Neural cell (in vitro differentiated cells): ENCODE data around the gene SHB. TPM values are rescaled to one million over a fixed set of nuclear protein-coding genes. Genes with fewer than 3 reads are reported as not detected.

ENCODE experiments used
- H2AFZ ChIP-seq: fragments of 200-600, 300-800 bp; sonication (generic), shearing (Covaris generic); 2 replicates; pipeline ENCODE4 v1.6.0; 2014; ENCODE audit warnings: low read depth, mild to moderate bottlenecking, antibody characterized with exemption, low read length, moderate library complexity
- H3F3A ChIP-seq: fragments of 200-600 bp; shearing (Covaris generic); 2 replicates; pipeline ENCODE4 v1.6.1; 2016; ENCODE audit warnings: mild to moderate bottlenecking, moderate library complexity, mixed read lengths, antibody characterized with exemption, low read length; ENCODE audit not compliant: insufficient read depth, poor library complexity, severe bottlenecking
- H3K27ac ChIP-seq: fragments of 200-600, 300-800 bp; sonication (generic), shearing (Covaris generic); 2 replicates; pipeline ENCODE4 v1.5.1; 2014; ENCODE audit warnings: mild to moderate bottlenecking, low read length, moderate library complexity
- H3K27me3 ChIP-seq: fragments of 300-800, 200-600 bp; sonication (generic), shearing (Covaris generic); 2 replicates; pipeline ENCODE4 v1.6.0; 2014; ENCODE audit warnings: mild to moderate bottlenecking, low read depth, low read length, moderate library complexity; ENCODE audit not compliant: insufficient read depth
- H3K36me3 ChIP-seq: fragments of 300-800, 200-600 bp; sonication (generic), shearing (Covaris generic); 2 replicates; pipeline ENCODE4 v1.5.1; 2014; ENCODE audit warnings: mild to moderate bottlenecking, antibody characterized with exemption, low read length, moderate library complexity; ENCODE audit not compliant: insufficient read depth
- H3K4me2 ChIP-seq: fragments of 300-800, 200-600 bp; sonication (generic), shearing (Covaris generic); 2 replicates; pipeline ENCODE4 v1.6.0; 2014; ENCODE audit warnings: mild to moderate bottlenecking, low read length
- H3K4me3 ChIP-seq: fragments of 300-800, 200-600 bp; sonication (generic), shearing (Covaris generic); 2 replicates; pipeline ENCODE4 v1.5.1; 2014; ENCODE audit warnings: mild to moderate bottlenecking, low read length, moderate library complexity
- H3K79me2 ChIP-seq: fragments of 200-600 bp; shearing (Covaris generic); replicated peaks from 2 replicates; pipeline ENCODE4 v1.6.0; 2014; ENCODE audit warnings: mild to moderate bottlenecking, low read length, moderate library complexity; ENCODE audit not compliant: insufficient read depth
- H3K9ac ChIP-seq: fragments of 300-800, 200-600 bp; sonication (generic), shearing (Covaris generic); 2 replicates; pipeline ENCODE4 v1.6.1; 2016; ENCODE audit warnings: mild to moderate bottlenecking, low read length, mixed read lengths
- H3K9me2 ChIP-seq: fragments of 200-600 bp; shearing (Covaris generic); 2 replicates; pipeline ENCODE4 v1.6.1; 2016; ENCODE audit warnings: mild to moderate bottlenecking, low read length, mixed read lengths; ENCODE audit not compliant: insufficient read depth
- H3K9me3 ChIP-seq: fragments of 200-600, 300-800 bp; sonication (generic), shearing (Covaris generic); 2 replicates; pipeline ENCODE4 v1.6.1; 2016; ENCODE audit warnings: mild to moderate bottlenecking, mixed run types, low read length, moderate library complexity, mixed read lengths
- H4K20me1 ChIP-seq: fragments of 200-600 bp; shearing (Covaris generic); 2 replicates; pipeline ENCODE4 v1.6.1; 2016; ENCODE audit warnings: mild to moderate bottlenecking, mixed run types; ENCODE audit not compliant: insufficient read depth
- EP300 ChIP-seq: fragments of 450-650 bp; conservative IDR thresholded peaks from 2 replicates; pipeline ENCODE4 v1.6.1; 2014; ENCODE audit warnings: antibody characterized with exemption, mild to moderate bottlenecking, moderate library complexity; ENCODE audit not compliant: poor library complexity, severe bottlenecking
- EZH2 ChIP-seq: fragments of 200-600, 300-800 bp; shearing (Covaris generic), sonication (generic); IDR thresholded peaks from 2 replicates; pipeline ENCODE4 v1.6.1; 2014; ENCODE audit warnings: antibody characterized with exemption, low read length, borderline replicate concordance, mild to moderate bottlenecking; ENCODE audit not compliant: insufficient read depth, poor library complexity, severe bottlenecking
- MXI1 ChIP-seq: fragments of 450-650 bp; conservative IDR thresholded peaks from 2 replicates; pipeline ENCODE4 v1.6.1; 2014; ENCODE audit warnings: antibody characterized with exemption, mild to moderate bottlenecking; ENCODE audit not compliant: poor library complexity, severe bottlenecking
- POLR2AphosphoS5 ChIP-seq: IDR thresholded peaks from 2 replicates; pipeline ENCODE4 v1.6.1; 2012
- RAD21 ChIP-seq: fragments of 450-650 bp; conservative IDR thresholded peaks from 2 replicates; pipeline ENCODE4 v1.6.1; 2014; ENCODE audit warnings: antibody characterized with exemption, mild to moderate bottlenecking, moderate library complexity
- SMC3 ChIP-seq: fragments of 450-650 bp; conservative IDR thresholded peaks from 2 replicates; pipeline ENCODE4 v1.6.1; 2014; ENCODE audit warnings: antibody characterized with exemption, mild to moderate bottlenecking, moderate library complexity; ENCODE audit not compliant: poor library complexity
- TAF1 ChIP-seq: IDR thresholded peaks from 2 replicates; pipeline ENCODE4 v1.6.1; 2012; ENCODE audit warnings: low read depth
- polyA plus RNA-seq: library from polyadenylated mRNA; depleted of rRNA; stranded (reverse); fragments of >200 nt; gene quantifications from 2 replicates; pipeline ENCODE4 v1.2.3, GENCODE V29; 2014
- TF ChIP-seq, protein P1 (sequence below): fragments of 450-650 bp; IDR thresholded peaks from 2 replicates; pipeline ENCODE4 v1.5.1; 2014; ENCODE audit warnings: antibody characterized with exemption, mild to moderate bottlenecking, moderate library complexity; ENCODE audit not compliant: poor library complexity, severe bottlenecking
- TF ChIP-seq, protein P2 (sequence below): IDR thresholded peaks from 2 replicates; pipeline ENCODE4 v1.6.1; 2012; ENCODE audit warnings: borderline replicate concordance

The SHB gene
- polyA plus RNA-seq, 1 donor from 2014 or later = 17.5 TPM

DNA sequence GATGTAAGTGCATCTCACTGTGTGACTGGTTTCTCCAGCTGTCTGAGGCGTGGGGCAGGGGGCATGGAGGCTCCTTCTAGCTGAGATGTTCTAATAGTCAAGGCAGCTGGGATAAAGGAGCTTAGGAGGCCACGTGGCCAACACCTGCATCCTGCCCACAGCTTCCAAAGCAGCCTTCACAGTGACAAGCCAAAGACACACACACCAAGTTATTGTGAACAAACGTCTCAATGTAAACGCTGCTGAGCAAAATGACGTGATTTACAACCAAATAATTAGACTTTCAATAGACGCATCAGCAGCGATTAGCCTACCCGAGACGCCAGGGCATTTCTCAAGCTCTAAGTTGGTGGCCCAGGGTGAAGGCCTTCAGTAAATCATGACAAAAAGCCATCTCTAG lies 141.9 kb downstream of the SHB start:
- no peak for TF ChIP-seq TAF1
- no peak for TF ChIP-seq SMC3
- no peak for TF ChIP-seq RAD21
- no peak for TF ChIP-seq EP300
- no peak for TF ChIP-seq POLR2AphosphoS5
- TF ChIP-seq, protein P1, sequence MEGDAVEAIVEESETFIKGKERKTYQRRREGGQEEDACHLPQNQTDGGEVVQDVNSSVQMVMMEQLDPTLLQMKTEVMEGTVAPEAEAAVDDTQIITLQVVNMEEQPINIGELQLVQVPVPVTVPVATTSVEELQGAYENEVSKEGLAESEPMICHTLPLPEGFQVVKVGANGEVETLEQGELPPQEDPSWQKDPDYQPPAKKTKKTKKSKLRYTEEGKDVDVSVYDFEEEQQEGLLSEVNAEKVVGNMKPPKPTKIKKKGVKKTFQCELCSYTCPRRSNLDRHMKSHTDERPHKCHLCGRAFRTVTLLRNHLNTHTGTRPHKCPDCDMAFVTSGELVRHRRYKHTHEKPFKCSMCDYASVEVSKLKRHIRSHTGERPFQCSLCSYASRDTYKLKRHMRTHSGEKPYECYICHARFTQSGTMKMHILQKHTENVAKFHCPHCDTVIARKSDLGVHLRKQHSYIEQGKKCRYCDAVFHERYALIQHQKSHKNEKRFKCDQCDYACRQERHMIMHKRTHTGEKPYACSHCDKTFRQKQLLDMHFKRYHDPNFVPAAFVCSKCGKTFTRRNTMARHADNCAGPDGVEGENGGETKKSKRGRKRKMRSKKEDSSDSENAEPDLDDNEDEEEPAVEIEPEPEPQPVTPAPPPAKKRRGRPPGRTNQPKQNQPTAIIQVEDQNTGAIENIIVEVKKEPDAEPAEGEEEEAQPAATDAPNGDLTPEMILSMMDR = no peak
- TF ChIP-seq EZH2 = no peak
- TF ChIP-seq MXI1 = no peak
- TF ChIP-seq, protein P2, sequence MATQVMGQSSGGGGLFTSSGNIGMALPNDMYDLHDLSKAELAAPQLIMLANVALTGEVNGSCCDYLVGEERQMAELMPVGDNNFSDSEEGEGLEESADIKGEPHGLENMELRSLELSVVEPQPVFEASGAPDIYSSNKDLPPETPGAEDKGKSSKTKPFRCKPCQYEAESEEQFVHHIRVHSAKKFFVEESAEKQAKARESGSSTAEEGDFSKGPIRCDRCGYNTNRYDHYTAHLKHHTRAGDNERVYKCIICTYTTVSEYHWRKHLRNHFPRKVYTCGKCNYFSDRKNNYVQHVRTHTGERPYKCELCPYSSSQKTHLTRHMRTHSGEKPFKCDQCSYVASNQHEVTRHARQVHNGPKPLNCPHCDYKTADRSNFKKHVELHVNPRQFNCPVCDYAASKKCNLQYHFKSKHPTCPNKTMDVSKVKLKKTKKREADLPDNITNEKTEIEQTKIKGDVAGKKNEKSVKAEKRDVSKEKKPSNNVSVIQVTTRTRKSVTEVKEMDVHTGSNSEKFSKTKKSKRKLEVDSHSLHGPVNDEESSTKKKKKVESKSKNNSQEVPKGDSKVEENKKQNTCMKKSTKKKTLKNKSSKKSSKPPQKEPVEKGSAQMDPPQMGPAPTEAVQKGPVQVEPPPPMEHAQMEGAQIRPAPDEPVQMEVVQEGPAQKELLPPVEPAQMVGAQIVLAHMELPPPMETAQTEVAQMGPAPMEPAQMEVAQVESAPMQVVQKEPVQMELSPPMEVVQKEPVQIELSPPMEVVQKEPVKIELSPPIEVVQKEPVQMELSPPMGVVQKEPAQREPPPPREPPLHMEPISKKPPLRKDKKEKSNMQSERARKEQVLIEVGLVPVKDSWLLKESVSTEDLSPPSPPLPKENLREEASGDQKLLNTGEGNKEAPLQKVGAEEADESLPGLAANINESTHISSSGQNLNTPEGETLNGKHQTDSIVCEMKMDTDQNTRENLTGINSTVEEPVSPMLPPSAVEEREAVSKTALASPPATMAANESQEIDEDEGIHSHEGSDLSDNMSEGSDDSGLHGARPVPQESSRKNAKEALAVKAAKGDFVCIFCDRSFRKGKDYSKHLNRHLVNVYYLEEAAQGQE = no peak
- Histone ChIP-seq H3K27ac (no peak overlapping the region), H4K20me1 (no peaks in the 10 kb centered on the region), H3F3A (peaks cover 5% of the 10 kb centered on the region), H3K79me2 (peaks cover 13% of the 10 kb centered on the region), H3K36me3 (no peaks in the 10 kb centered on the region), H3K4me3 (no peak overlapping the region), H3K4me2 (no peak overlapping the region), H3K27me3 (no peaks in the 10 kb centered on the region), H3K9me2 (no peaks in the 10 kb centered on the region), H2AFZ (no peak overlapping the region), H3K9me3 (no peaks in the 10 kb centered on the region), H3K9ac (no peak overlapping the region)

DNA sequence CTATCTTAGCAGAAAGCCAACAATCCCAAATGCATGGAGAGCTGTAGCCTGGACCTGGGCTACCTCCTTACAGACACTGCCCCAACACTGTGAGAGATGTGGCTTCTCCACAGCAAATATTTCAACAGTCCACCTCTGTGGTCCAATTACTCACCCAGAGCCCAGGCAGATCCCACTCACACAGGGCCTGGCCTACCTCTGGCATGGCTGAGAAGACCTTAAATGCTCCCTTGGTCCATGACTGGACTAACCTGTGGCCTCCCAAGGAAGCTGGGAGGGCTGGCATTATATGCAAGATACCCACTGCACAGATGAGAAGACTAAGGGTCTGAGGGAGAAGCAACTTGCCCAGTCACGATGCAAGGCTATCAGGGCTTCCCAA lies 142.3 kb downstream of the SHB start:
- Histone ChIP-seq H3K9me3 (no peaks in the 10 kb centered on the region), H3K9ac (no peak overlapping the region), H4K20me1 (no peaks in the 10 kb centered on the region), H2AFZ (no peak overlapping the region), H3F3A (peaks cover 5% of the 10 kb centered on the region), H3K9me2 (no peaks in the 10 kb centered on the region), H3K79me2 (peaks cover 15% of the 10 kb centered on the region), H3K4me2 (no peak overlapping the region), H3K27me3 (no peaks in the 10 kb centered on the region), H3K4me3 (no peak overlapping the region), H3K36me3 (no peaks in the 10 kb centered on the region), H3K27ac (no peak overlapping the region)
- TF ChIP-seq, protein P1 = no peak
- no peak for TF ChIP-seq TAF1
- TF ChIP-seq POLR2AphosphoS5 = no peak
